ENCODE measurements around the gene PKHD1.

The PKHD1 gene

GRCh38 chr6:52106994-52107393 lies 19.6 kb upstream of the PKHD1 start:
- DNase-seq (ENCODE audit: low read depth in 2 of 2) = no peak

- no peak for DNase-seq (ENCODE audit: low read depth in 2 of 2)
Measured at GRCh38 chr6:52104979-52105378, 17.6 kb upstream of the PKHD1 start.

GRCh38 chr6:52103623-52104022 lies 16.2 kb upstream of the PKHD1 start:
- DNase-seq (ENCODE audit: low read depth in 2 of 2) = no peak

- DNase-seq (ENCODE audit: low read depth in 2 of 2) = no peak
Measured at GRCh38 chr6:52102405-52102804, 15.0 kb upstream of the PKHD1 start.

- no peak for DNase-seq (ENCODE audit: low read depth in 2 of 2)
Measured at GRCh38 chr6:52098721-52099120, 11.3 kb upstream of the PKHD1 start.

- DNase-seq (ENCODE audit: low read depth in 2 of 2) = no peak
Measured at GRCh38 chr6:52089758-52090348, 2.4 kb upstream of the PKHD1 start.

GRCh38 chr6:52086741-52087140 lies 672 bp downstream of the PKHD1 start:
- DNase-seq (ENCODE audit: low read depth in 2 of 2) = no peak

- DNase-seq (ENCODE audit: low read depth in 2 of 2) = no peak
Measured at GRCh38 chr6:52081237-52081636, 6.2 kb downstream of the PKHD1 start.

GRCh38 chr6:52077961-52078625 lies 9.3 kb downstream of the PKHD1 start:
- no peak for DNase-seq (ENCODE audit: low read depth in 2 of 2)

- DNase-seq (ENCODE audit: low read depth in 2 of 2) = no peak
Measured at GRCh38 chr6:52077180-52077884, 10.1 kb downstream of the PKHD1 start.

GRCh38 chr6:52076791-52077179 lies 10.6 kb downstream of the PKHD1 start:
- no peak for DNase-seq (ENCODE audit: low read depth in 2 of 2)

GRCh38 chr6:52074716-52075115 lies 12.7 kb downstream of the PKHD1 start:
- DNase-seq (ENCODE audit: low read depth in 2 of 2) = no peak

- DNase-seq (ENCODE audit: low read depth in 2 of 2) = no peak
Measured at GRCh38 chr6:52074155-52074554, 13.3 kb downstream of the PKHD1 start.

GRCh38 chr6:52065621-52066020 lies 21.8 kb downstream of the PKHD1 start:
- DNase-seq (ENCODE audit: low read depth in 2 of 2) = no peak

GRCh38 chr6:52063584-52064344 lies 23.6 kb downstream of the PKHD1 start:
- DNase-seq (ENCODE audit: low read depth in 2 of 2) = peak; percentile 14 to 47

GRCh38 chr6:52061481-52061880 lies 25.9 kb downstream of the PKHD1 start:
- no peak for DNase-seq (ENCODE audit: low read depth in 2 of 2)

- DNase-seq (ENCODE audit: low read depth in 2 of 2) = no peak
Measured at GRCh38 chr6:52059821-52060220, 27.6 kb downstream of the PKHD1 start.

GRCh38 chr6:52055451-52055850 lies 32.0 kb downstream of the PKHD1 start:
- DNase-seq (ENCODE audit: low read depth in 2 of 2) = no peak

GRCh38 chr6:52053038-52053695 lies 34.2 kb downstream of the PKHD1 start:
- DNase-seq (ENCODE audit: low read depth in 2 of 2) = no peak

- no peak for DNase-seq (ENCODE audit: low read depth in 2 of 2)
Measured at GRCh38 chr6:52050051-52050405, 37.4 kb downstream of the PKHD1 start.

- no peak for DNase-seq (ENCODE audit: low read depth in 2 of 2)
Measured at GRCh38 chr6:52049252-52050050, 38.0 kb downstream of the PKHD1 start.

Data from activated CD8-positive, alpha-beta memory T cell treated with anti-CD3 and anti-CD28 coated beads for 4 hours (primary cell).